Spleen (tissue), 7 donors: ENCODE data around the gene TESMIN.

Experiments
- POLR2A ChIP-seq, 3 donors: fragments of 450-650 bp; IDR thresholded peaks; one replicate each; pipeline ENCODE4 v1.5.1; 2017; ENCODE audit warnings: antibody characterized with exemption in 3 of 3, mild to moderate bottlenecking in 1 of 3
- POLR2AphosphoS5 ChIP-seq, 3 donors: sonication (generic); formaldehyde crosslinking; IDR thresholded peaks; one replicate each; pipeline ENCODE4 v1.5.1; 2017; ENCODE audit warnings: antibody characterized with exemption in 3 of 3
- TF ChIP-seq, protein P1 (sequence below), 11 experiments: fragments of 200-600 bp in 7 of 11; fragments of 450-650 bp in 4 of 11; sonication (generic) in 4 of 11; IDR thresholded peaks in 8 of 11; conservative IDR thresholded peaks in 3 of 11; 1 replicate in 7 of 11; 2 replicates in 4 of 11; pipeline versions ENCODE4 v1.4.0 to v1.8.0; 2016 to 2021; ENCODE audit warnings: antibody characterized with exemption in 11 of 11, inconsistent platforms in 4 of 11, mild to moderate bottlenecking in 1 of 11
- donor health status: DM: no; HTN: no; CAD: no; lungs with moderate emphysema.
- donor health status: DM: no; HTN: no; CAD: no.
- donor health status: DM: no; HTN: no; CAD: no.

GRCh38 chr11:68741463-68741862 is 9.9 kb downstream of the TESMIN start:
- TF ChIP-seq, protein P1, sequence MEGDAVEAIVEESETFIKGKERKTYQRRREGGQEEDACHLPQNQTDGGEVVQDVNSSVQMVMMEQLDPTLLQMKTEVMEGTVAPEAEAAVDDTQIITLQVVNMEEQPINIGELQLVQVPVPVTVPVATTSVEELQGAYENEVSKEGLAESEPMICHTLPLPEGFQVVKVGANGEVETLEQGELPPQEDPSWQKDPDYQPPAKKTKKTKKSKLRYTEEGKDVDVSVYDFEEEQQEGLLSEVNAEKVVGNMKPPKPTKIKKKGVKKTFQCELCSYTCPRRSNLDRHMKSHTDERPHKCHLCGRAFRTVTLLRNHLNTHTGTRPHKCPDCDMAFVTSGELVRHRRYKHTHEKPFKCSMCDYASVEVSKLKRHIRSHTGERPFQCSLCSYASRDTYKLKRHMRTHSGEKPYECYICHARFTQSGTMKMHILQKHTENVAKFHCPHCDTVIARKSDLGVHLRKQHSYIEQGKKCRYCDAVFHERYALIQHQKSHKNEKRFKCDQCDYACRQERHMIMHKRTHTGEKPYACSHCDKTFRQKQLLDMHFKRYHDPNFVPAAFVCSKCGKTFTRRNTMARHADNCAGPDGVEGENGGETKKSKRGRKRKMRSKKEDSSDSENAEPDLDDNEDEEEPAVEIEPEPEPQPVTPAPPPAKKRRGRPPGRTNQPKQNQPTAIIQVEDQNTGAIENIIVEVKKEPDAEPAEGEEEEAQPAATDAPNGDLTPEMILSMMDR (IDR thresholded peaks at IDR 0.05 in 8 of 11, conservative IDR thresholded peaks at IDR 0.05 in 3 of 11), result no peak
- TF ChIP-seq POLR2AphosphoS5 (IDR thresholded peaks at IDR 0.05) (no peak), POLR2A (IDR thresholded peaks at IDR 0.05) (no peak)
